ENCODE data around the gene CSF1.

Gene CSF1

GRCh38 chr1:109901524-109902145 is 9.0 kb upstream of the CSF1 start:
- no peak for DNase-seq

- no peak for DNase-seq
Measured at GRCh38 chr1:109902204-109902985, 8.3 kb upstream of the CSF1 start.

- no peak for DNase-seq
Measured at GRCh38 chr1:109903376-109903930, 7.2 kb upstream of the CSF1 start.

GRCh38 chr1:109904105-109904817 is 6.4 kb upstream of the CSF1 start:
- peak; percentile 80 for DNase-seq

- DNase-seq = no peak
Measured at GRCh38 chr1:109905491-109905890, 5.2 kb upstream of the CSF1 start.

GRCh38 chr1:109906160-109906838 is 4.3 kb upstream of the CSF1 start:
- no peak for DNase-seq

GRCh38 chr1:109906839-109907180 is 3.8 kb upstream of the CSF1 start:
- no peak for DNase-seq

- DNase-seq = no peak
Measured at GRCh38 chr1:109907190-109907774, 3.4 kb upstream of the CSF1 start.

- no peak for DNase-seq
Measured at GRCh38 chr1:109908836-109909235, 1.8 kb upstream of the CSF1 start.

GRCh38 chr1:109909561-109909960 is 1.1 kb upstream of the CSF1 start:
- no peak for DNase-seq

- no peak for DNase-seq
Measured at GRCh38 chr1:109910963-109911798, 532 bp downstream of the CSF1 start.

GRCh38 chr1:109912214-109912861 is 1.7 kb downstream of the CSF1 start:
- no peak for DNase-seq

GRCh38 chr1:109912873-109913272 is 2.2 kb downstream of the CSF1 start:
- DNase-seq = no peak

GRCh38 chr1:109913360-109913879 is 2.8 kb downstream of the CSF1 start:
- no peak for DNase-seq

GRCh38 chr1:109914587-109915240 is 4.1 kb downstream of the CSF1 start:
- no peak for DNase-seq

- no peak for DNase-seq
Measured at GRCh38 chr1:109917051-109917767, 6.6 kb downstream of the CSF1 start.

GRCh38 chr1:109917768-109918606 is 7.3 kb downstream of the CSF1 start:
- peak; percentile 5 for DNase-seq

GRCh38 chr1:109918671-109919070 is 8.0 kb downstream of the CSF1 start:
- DNase-seq = no peak

- no peak for DNase-seq
Measured at GRCh38 chr1:109919303-109919702, 8.7 kb downstream of the CSF1 start.
